ENCODE results near the gene PDGFRB.

The PDGFRB gene

GRCh38 chr5:150172145-150172544 lies 16.5 kb upstream of the PDGFRB start:
- DNase-seq, result no peak
- Histone ChIP-seq H3K27ac (no peak overlapping the region), H3K4me3 (ENCODE audit: low read depth, low read length) (no peak overlapping the region), H3K27me3 (replicated peaks) (peaks cover 6% of the 10 kb centered on the region), H3K36me3 (replicated peaks) (no peaks in the 10 kb centered on the region)
- in situ Hi-C loops (cut with HindIII; ENCODE audit: low pct_ligation_motif_present, low sequenced_read_pairs), result no loop called here
- TF ChIP-seq, protein P1, sequence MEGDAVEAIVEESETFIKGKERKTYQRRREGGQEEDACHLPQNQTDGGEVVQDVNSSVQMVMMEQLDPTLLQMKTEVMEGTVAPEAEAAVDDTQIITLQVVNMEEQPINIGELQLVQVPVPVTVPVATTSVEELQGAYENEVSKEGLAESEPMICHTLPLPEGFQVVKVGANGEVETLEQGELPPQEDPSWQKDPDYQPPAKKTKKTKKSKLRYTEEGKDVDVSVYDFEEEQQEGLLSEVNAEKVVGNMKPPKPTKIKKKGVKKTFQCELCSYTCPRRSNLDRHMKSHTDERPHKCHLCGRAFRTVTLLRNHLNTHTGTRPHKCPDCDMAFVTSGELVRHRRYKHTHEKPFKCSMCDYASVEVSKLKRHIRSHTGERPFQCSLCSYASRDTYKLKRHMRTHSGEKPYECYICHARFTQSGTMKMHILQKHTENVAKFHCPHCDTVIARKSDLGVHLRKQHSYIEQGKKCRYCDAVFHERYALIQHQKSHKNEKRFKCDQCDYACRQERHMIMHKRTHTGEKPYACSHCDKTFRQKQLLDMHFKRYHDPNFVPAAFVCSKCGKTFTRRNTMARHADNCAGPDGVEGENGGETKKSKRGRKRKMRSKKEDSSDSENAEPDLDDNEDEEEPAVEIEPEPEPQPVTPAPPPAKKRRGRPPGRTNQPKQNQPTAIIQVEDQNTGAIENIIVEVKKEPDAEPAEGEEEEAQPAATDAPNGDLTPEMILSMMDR (IDR thresholded peaks at IDR 0.05; ENCODE audit: low read depth, low read length, missing control alignments), result no peak

- in situ Hi-C loops (cut with HindIII; ENCODE audit: low pct_ligation_motif_present, low sequenced_read_pairs), result no loop called here
- Histone ChIP-seq H3K4me3 (ENCODE audit: low read depth, low read length) (no peak overlapping the region), H3K36me3 (replicated peaks) (no peaks in the 10 kb centered on the region), H3K27me3 (replicated peaks) (peaks cover 6% of the 10 kb centered on the region), H3K27ac (no peak overlapping the region)
- DNase-seq, result no peak
- TF ChIP-seq, protein P1 (IDR thresholded peaks at IDR 0.05; ENCODE audit: low read depth, low read length, missing control alignments), result no peak
Measured at GRCh38 chr5:150168864-150169263, 13.2 kb upstream of the PDGFRB start.

DNA sequence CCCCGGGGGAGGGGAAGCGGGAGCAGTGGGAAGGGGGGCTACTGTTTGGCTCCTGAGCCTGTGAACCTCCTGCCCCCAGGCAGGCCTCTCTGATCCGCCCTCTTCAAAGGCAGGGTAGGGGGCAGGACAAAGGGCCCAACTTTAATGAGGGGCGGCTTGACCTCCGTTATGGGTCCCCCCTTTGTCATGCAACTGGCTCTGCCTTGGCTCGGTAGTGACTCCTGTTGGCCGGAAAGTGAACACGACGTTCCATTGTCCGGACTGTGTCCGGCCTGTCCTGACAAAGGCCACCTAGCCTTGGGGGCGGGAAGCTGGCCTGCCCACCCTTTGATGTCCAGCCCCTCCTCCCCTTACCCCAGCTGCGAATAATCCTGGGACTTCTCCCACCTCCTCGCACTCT lies 12.3 kb upstream of the PDGFRB start:
- DNase-seq, result no peak
- H3K27ac ChIP-seq, result no peak overlapping the region
- no peak overlapping the region for H3K4me3 ChIP-seq (ENCODE audit: low read depth, low read length)
- TF ChIP-seq, protein P1 (IDR thresholded peaks at IDR 0.05; ENCODE audit: low read depth, low read length, missing control alignments), result peak; percentile 45
- peaks cover 6% of the 10 kb centered on the region for H3K27me3 ChIP-seq (replicated peaks)
- H3K36me3 ChIP-seq (replicated peaks), result no peaks in the 10 kb centered on the region
- in situ Hi-C loops (cut with HindIII; ENCODE audit: low pct_ligation_motif_present, low sequenced_read_pairs), result no loop called here

DNA sequence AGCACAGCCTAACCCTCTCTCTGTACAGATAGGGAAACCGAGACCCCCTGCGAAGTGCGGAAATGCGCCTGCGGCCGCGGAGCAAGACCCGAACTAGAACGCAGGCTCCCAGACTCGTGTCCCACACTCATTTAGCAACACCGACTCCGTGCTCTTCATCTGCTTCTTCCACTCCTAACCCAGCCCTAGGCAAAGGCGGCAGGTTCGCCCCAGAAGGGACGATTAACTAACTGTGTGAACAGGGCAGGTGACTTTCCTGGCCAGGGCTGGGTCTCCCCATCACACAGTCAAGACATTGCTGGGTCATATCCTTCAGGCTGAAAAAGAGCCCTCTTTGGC lies 11.8 kb upstream of the PDGFRB start:
- no peak for DNase-seq
- Histone ChIP-seq H3K27me3 (replicated peaks) (peaks cover 6% of the 10 kb centered on the region), H3K27ac (no peak overlapping the region), H3K36me3 (replicated peaks) (no peaks in the 10 kb centered on the region), H3K4me3 (ENCODE audit: low read depth, low read length) (no peak overlapping the region)
- TF ChIP-seq, protein P1 (IDR thresholded peaks at IDR 0.05; ENCODE audit: low read depth, low read length, missing control alignments), result no peak
- in situ Hi-C loops (cut with HindIII; ENCODE audit: low pct_ligation_motif_present, low sequenced_read_pairs), result no loop called here

GRCh38 chr5:150166650-150167511 lies 11.2 kb upstream of the PDGFRB start, which contains the start of gene CDX1:
Gene CDX1, plus strand, starts transcription at chr5:150166778. Its CDS starts 99 bp downstream, at chr5:150166877.
- H3K27me3 ChIP-seq (replicated peaks), result peaks cover 6% of the 10 kb centered on the region

More at GRCh38 chr5:150166650-150167511, 11.2 kb upstream of the PDGFRB start, which contains the start of gene CDX1:
- DNase-seq, result no peak
- H3K27ac ChIP-seq, result no peak within 1 kb of the TSS
- no peak within 1 kb of the TSS for H3K4me3 ChIP-seq (ENCODE audit: low read depth, low read length)
- in situ Hi-C loops (cut with HindIII; ENCODE audit: low pct_ligation_motif_present, low sequenced_read_pairs), result no loop called here
- TF ChIP-seq, protein P1 (IDR thresholded peaks at IDR 0.05; ENCODE audit: low read depth, low read length, missing control alignments), result no peak
- no peaks in the 10 kb centered on the region for H3K36me3 ChIP-seq (replicated peaks)

Data from brain microvascular endothelial cell (primary cell).